Measurements from ENCODE around the gene VAV3. TPM values are rescaled to one million over a fixed set of nuclear protein-coding genes. Genes with fewer than 3 reads are reported as not detected.
"Not testable (repeated sequence)": the region's sequence is repeated elsewhere in the genome, so short reads cannot be mapped to it uniquely, and the experiment has no call there.

The VAV3 gene
- total RNA-seq, 1 donor from 2014 or later = 159 TPM

DNA sequence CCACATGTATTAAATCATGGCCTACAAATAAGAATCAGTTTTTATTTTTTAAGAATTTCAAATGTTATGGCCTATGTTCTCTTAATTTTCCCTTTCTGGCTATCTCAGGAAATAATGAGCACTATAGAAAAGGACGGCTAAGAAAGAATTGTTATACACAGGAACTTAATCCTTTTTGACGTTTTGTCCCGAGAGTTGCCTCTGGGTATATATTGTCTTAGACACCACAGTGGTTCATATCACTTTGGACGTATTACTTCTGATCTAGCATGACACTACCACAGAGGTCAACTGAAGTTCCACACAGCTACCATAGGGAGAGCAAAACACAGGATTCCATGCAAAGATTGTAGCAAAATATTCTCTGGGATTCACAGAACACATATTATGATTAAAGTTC is 307.6 kb downstream of the VAV3 start:
- H3K4me3 Mint-ChIP-seq (ENCODE audit: unreplicated experiment) = no peak overlapping the region
- TF ChIP-seq, protein P1, sequence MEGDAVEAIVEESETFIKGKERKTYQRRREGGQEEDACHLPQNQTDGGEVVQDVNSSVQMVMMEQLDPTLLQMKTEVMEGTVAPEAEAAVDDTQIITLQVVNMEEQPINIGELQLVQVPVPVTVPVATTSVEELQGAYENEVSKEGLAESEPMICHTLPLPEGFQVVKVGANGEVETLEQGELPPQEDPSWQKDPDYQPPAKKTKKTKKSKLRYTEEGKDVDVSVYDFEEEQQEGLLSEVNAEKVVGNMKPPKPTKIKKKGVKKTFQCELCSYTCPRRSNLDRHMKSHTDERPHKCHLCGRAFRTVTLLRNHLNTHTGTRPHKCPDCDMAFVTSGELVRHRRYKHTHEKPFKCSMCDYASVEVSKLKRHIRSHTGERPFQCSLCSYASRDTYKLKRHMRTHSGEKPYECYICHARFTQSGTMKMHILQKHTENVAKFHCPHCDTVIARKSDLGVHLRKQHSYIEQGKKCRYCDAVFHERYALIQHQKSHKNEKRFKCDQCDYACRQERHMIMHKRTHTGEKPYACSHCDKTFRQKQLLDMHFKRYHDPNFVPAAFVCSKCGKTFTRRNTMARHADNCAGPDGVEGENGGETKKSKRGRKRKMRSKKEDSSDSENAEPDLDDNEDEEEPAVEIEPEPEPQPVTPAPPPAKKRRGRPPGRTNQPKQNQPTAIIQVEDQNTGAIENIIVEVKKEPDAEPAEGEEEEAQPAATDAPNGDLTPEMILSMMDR (IDR thresholded peaks at IDR 0.05; ENCODE audit: unreplicated experiment) = no peak
- H3K36me3 Mint-ChIP-seq (ENCODE audit: low read depth, unreplicated experiment) = peaks cover 4% of the 10 kb centered on the region
- no peaks in the 10 kb centered on the region for H3K27me3 Mint-ChIP-seq (ENCODE audit: unreplicated experiment)
- DNase-seq (ENCODE audit: low spot score) = no peak
- H3K27ac Mint-ChIP-seq (ENCODE audit: unreplicated experiment) = no peak overlapping the region
- H3K9me3 Mint-ChIP-seq (ENCODE audit: unreplicated experiment) = no peaks in the 10 kb centered on the region
- no peaks in the 10 kb centered on the region for H3K4me1 Mint-ChIP-seq (ENCODE audit: unreplicated experiment)

DNA sequence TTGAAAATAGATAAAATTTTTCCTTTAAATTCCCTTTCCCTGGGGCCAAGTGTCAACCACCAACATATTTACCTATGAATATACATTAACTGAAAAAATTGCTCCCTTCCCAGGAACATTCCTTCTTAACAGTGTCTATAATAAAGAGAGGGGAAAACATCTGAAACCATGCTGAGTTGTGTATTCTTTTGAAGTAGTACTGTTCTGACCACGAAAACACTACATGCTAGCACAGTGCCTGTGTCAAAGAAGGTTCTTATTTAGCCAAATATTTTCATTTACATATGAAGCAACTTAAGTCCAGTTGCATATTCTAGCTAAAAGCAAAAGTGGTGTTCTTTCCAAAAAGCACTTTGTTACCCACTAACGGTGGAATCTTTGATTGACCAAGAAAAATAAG is 311.2 kb downstream of the VAV3 start:
- no peak overlapping the region for H3K4me3 Mint-ChIP-seq (ENCODE audit: unreplicated experiment)
- H3K4me1 Mint-ChIP-seq (ENCODE audit: unreplicated experiment) = no peaks in the 10 kb centered on the region
- TF ChIP-seq, protein P1 (IDR thresholded peaks at IDR 0.05; ENCODE audit: unreplicated experiment) = no peak
- H3K9me3 Mint-ChIP-seq (ENCODE audit: unreplicated experiment) = no peaks in the 10 kb centered on the region
- no peak overlapping the region for H3K27ac Mint-ChIP-seq (ENCODE audit: unreplicated experiment)
- peaks cover 8% of the 10 kb centered on the region for H3K36me3 Mint-ChIP-seq (ENCODE audit: low read depth, unreplicated experiment)
- no peaks in the 10 kb centered on the region for H3K27me3 Mint-ChIP-seq (ENCODE audit: unreplicated experiment)
- DNase-seq (ENCODE audit: low spot score) = no peak

GRCh38 chr1:107653005-107653404 is 312.0 kb downstream of the VAV3 start:
- no peak for DNase-seq (ENCODE audit: low spot score)
- TF ChIP-seq, protein P1 (IDR thresholded peaks at IDR 0.05; ENCODE audit: unreplicated experiment) = no peak
- H3K27ac Mint-ChIP-seq (ENCODE audit: unreplicated experiment) = no peak overlapping the region
- H3K36me3 Mint-ChIP-seq (ENCODE audit: low read depth, unreplicated experiment) = peaks cover 8% of the 10 kb centered on the region
- H3K4me1 Mint-ChIP-seq (ENCODE audit: unreplicated experiment) = no peaks in the 10 kb centered on the region
- H3K4me3 Mint-ChIP-seq (ENCODE audit: unreplicated experiment) = no peak overlapping the region
- H3K27me3 Mint-ChIP-seq (ENCODE audit: unreplicated experiment) = no peaks in the 10 kb centered on the region
- no peaks in the 10 kb centered on the region for H3K9me3 Mint-ChIP-seq (ENCODE audit: unreplicated experiment)

- not testable (repeated sequence) for H3K27me3 Mint-ChIP-seq (ENCODE audit: unreplicated experiment); H3K36me3 Mint-ChIP-seq (ENCODE audit: low read depth, unreplicated experiment); H3K4me1 Mint-ChIP-seq (ENCODE audit: unreplicated experiment); H3K9me3 Mint-ChIP-seq (ENCODE audit: unreplicated experiment); H3K4me3 Mint-ChIP-seq (ENCODE audit: unreplicated experiment); H3K27ac Mint-ChIP-seq (ENCODE audit: unreplicated experiment); DNase-seq (ENCODE audit: low spot score)
Measured at GRCh38 chr1:107650825-107651224, 314.2 kb downstream of the VAV3 start.

GRCh38 chr1:107649023-107649422 is 316.0 kb downstream of the VAV3 start:
- H3K27me3 Mint-ChIP-seq (ENCODE audit: unreplicated experiment) = no peaks in the 10 kb centered on the region
- no peaks in the 10 kb centered on the region for H3K9me3 Mint-ChIP-seq (ENCODE audit: unreplicated experiment)
- H3K27ac Mint-ChIP-seq (ENCODE audit: unreplicated experiment) = no peak overlapping the region
- TF ChIP-seq, protein P1 (IDR thresholded peaks at IDR 0.05; ENCODE audit: unreplicated experiment) = no peak
- DNase-seq (ENCODE audit: low spot score) = no peak
- H3K4me3 Mint-ChIP-seq (ENCODE audit: unreplicated experiment) = no peak overlapping the region
- H3K4me1 Mint-ChIP-seq (ENCODE audit: unreplicated experiment) = no peaks in the 10 kb centered on the region
- peaks cover 5% of the 10 kb centered on the region for H3K36me3 Mint-ChIP-seq (ENCODE audit: low read depth, unreplicated experiment)

DNA sequence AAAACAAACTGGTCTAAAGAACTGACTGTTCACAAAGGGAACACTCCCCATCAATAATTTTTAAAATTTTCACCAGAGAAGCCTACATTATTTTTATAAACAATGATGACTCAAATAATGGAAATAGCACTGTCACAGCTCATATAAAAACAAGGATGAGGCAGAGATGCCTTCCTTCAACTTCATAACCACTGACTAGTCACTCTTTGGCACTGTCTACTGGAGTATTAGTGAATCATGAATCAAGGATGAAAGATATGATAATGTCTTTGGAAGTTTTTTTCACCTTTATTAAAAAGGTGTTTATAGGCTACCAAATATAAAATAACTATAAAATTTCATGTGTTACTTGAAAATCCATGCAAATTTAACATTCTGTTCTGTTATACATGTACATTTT is 316.9 kb downstream of the VAV3 start:
- no peak for DNase-seq (ENCODE audit: low spot score)
- Mint-ChIP-seq H3K27me3 (ENCODE audit: unreplicated experiment) (no peaks in the 10 kb centered on the region), H3K27ac (ENCODE audit: unreplicated experiment) (no peak overlapping the region), H3K4me1 (ENCODE audit: unreplicated experiment) (no peaks in the 10 kb centered on the region), H3K4me3 (ENCODE audit: unreplicated experiment) (no peak overlapping the region), H3K36me3 (ENCODE audit: low read depth, unreplicated experiment) (peaks cover 5% of the 10 kb centered on the region), H3K9me3 (ENCODE audit: unreplicated experiment) (no peaks in the 10 kb centered on the region)
- TF ChIP-seq, protein P1 (IDR thresholded peaks at IDR 0.05; ENCODE audit: unreplicated experiment) = no peak

Measured in endothelial cell (in vitro differentiated cells).